GM19397 (cell line): ENCODE results near the gene TMEM116.

Experiments
- ATAC-seq: cut with Tn5 transposase; IDR thresholded peaks from one replicate; pipeline ENCODE4 v1.9.1; 2021; ENCODE audit warnings: mild to moderate bottlenecking, moderate library complexity; ENCODE audit not compliant: unreplicated experiment

TMEM116 gene

GRCh38 chr12:111905502-111905901, 107.5 kb downstream of the TMEM116 start:
- no peak for ATAC-seq

- no peak for ATAC-seq
Observed at GRCh38 chr12:111904446-111904975, 108.5 kb downstream of the TMEM116 start.

DNA sequence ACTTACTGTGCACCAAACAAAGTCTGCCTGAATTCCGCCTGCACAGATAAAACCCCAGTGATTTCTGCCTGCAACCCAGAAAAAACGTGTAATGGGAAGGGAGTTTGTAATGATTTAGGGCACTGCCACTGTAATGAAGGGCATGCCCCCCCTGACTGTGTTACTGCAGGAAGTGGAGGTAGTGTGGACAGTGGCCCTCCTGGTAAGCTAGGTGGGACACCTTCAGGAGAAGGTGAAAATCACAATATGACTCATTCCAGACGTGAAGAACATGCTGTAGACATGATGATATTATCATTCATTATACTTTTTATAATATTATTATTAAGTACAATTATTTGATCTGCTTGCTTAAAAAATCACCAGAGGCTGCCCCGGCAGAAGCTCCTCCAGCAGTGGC, 111.8 kb downstream of the TMEM116 start:
- no peak for ATAC-seq

GRCh38 chr12:111894556-111894955, 118.4 kb downstream of the TMEM116 start:
- ATAC-seq: no peak

- no peak for ATAC-seq
Observed at GRCh38 chr12:111893287-111893686, 119.7 kb downstream of the TMEM116 start.

- no peak for ATAC-seq
Observed at GRCh38 chr12:111887926-111888745, 124.8 kb downstream of the TMEM116 start.

DNA sequence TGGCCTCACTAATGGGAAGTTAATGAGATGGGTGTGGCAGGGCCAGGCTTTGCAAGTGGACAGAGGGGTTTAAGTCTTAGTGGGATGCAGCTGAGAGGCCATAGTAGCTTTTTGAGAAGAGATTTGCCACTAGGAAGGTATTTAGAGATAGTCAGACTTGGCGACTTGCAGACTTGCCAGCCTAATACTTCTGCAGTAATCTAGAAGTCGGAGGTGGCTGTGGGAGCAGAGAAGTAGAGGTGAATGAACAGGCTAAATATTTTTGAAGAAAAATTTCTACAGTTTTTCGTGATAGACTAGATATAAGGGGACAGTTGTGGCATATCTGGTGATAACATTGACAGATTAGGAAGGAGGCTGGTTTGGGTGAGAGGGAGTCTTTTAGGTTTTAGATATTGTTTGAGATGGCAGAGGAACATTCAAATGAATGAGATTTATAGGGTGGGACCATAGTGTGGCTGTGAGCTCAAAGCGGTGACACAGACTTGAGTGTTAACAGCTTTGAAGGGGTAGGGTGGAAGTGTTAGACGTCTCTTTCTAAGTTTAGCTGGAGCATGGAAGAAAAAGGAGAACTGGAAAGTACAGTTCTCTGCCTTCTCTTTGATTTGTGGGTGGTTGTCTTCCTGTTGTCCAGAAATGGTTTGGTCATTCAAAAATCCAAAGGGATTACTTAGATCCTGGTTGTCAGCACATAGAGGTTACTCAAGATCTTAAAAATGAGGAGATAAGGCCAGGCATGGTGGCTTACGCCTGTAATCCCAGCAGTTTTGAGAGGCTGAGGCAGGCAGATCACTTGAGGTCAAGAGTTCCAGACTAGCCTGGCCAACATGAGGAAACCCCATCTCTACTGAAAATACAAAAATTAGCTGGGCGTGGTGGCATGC, 126.1 kb downstream of the TMEM116 start:
- no peak for ATAC-seq

DNA sequence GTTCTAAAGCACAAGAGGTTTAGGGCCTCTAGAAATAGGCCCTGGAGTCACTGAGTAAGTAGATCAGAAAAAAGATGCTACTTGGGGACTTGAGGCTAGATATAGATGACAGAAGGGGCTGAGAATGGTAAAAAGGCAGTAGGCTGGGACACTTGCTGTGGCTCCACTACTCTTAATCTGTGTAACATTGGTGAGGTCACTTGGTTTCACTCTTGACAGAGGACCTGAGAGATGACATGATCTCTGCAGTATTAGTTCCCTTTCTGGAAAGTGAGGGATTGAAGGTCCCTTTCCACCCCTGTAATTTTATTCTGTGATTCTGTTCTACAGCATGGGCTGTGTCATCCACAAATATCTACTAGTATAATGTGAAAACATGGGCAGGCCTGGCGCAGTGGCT, 131.2 kb downstream of the TMEM116 start:
- ATAC-seq: no peak
